ENCODE data around the gene ITPR3.

DNA sequence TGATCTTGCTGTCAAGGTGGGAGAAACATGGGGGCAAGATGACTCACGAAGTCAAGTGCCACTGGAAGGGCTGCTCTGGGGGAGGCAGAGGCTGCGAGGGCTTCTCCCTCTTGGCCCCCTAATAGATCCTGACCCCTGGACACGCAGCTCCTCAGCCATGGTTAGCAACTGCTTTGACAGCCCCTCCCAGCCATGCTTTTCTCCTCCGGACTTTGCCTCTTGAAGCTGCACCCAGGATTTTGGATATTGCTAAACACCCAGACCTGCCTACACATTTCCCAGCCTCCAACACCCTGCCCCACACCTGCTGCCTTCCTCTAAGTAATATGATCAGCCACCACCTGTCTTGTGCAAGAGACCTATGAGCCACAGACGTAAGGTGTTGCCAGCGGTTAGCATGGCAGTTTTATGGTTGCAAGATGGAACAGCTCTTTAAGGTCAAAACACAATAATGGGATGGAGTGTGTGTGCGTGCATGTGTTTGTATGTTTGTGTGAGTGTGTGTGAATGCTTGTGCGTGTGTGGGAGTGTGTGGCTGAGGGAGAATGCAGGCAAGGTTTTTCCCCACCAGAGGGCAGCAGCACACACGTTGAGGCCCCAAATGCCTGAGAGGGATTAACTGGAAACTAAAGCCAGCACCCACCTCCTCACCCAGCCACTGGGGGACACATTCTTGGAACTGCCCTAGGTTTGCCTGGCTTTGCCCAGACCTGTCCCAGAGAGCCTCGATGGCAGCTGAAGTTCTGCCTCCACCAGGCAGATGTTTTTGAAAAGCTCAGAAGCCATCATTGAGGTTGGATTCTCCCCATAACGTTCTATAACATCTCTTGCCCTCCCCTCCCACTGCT, 123.1 kb downstream of the ITPR3 start:
- TF ChIP-seq POLR2A (IDR thresholded peaks at IDR 0.05), result no peak
- TF ChIP-seq, protein P1, sequence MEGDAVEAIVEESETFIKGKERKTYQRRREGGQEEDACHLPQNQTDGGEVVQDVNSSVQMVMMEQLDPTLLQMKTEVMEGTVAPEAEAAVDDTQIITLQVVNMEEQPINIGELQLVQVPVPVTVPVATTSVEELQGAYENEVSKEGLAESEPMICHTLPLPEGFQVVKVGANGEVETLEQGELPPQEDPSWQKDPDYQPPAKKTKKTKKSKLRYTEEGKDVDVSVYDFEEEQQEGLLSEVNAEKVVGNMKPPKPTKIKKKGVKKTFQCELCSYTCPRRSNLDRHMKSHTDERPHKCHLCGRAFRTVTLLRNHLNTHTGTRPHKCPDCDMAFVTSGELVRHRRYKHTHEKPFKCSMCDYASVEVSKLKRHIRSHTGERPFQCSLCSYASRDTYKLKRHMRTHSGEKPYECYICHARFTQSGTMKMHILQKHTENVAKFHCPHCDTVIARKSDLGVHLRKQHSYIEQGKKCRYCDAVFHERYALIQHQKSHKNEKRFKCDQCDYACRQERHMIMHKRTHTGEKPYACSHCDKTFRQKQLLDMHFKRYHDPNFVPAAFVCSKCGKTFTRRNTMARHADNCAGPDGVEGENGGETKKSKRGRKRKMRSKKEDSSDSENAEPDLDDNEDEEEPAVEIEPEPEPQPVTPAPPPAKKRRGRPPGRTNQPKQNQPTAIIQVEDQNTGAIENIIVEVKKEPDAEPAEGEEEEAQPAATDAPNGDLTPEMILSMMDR (IDR thresholded peaks at IDR 0.05), result peak; percentile 79 to 90 (median 86)
